Astrocyte (in vitro differentiated cells and primary cell): ENCODE results near the gene DAAM2. TPM values are rescaled to one million over a fixed set of nuclear protein-coding genes. Genes with fewer than 3 reads are reported as not detected.

Source experiments
- DNase-seq: peaks from one replicate; pipeline ENCODE4 v3.0.0-alpha.2; 2010; ENCODE audit warnings: low read depth
- FAIRE-seq: peaks from 2 replicates; lab custom pipeline; 2011; peaks lifted over from hg19 to GRCh38; lab: Jason Lieb, UNC
- H2AFZ ChIP-seq: 2 replicates; pipeline ENCODE4 v1.6.0; 2012; ENCODE audit warnings: low read depth, low read length, inconsistent platforms
- H3K27ac ChIP-seq: 2 replicates; pipeline ENCODE4 v1.5.1; 2011; ENCODE audit warnings: low read depth, low read length, inconsistent platforms
- H3K27me3 ChIP-seq: 2 replicates; pipeline ENCODE4 v1.6.0; 2011; ENCODE audit warnings: low read length, inconsistent platforms; ENCODE audit not compliant: insufficient read depth
- H3K36me3 ChIP-seq: 2 replicates; pipeline ENCODE4 v1.5.1; 2011; ENCODE audit warnings: low read length, inconsistent platforms; ENCODE audit not compliant: insufficient read depth
- H3K4me1 ChIP-seq: 2 replicates; pipeline ENCODE4 v1.5.1; 2011; ENCODE audit warnings: low read length, inconsistent platforms; ENCODE audit not compliant: insufficient read depth
- H3K4me2 ChIP-seq: 2 replicates; pipeline ENCODE4 v1.6.0; 2012; ENCODE audit warnings: low read length, inconsistent platforms
- H3K4me3 ChIP-seq: 2 replicates; pipeline ENCODE4 v1.5.1; 2011; ENCODE audit warnings: low read depth, mild to moderate bottlenecking, low read length, inconsistent platforms; ENCODE audit not compliant: insufficient read depth
- H3K79me2 ChIP-seq: 2 replicates; pipeline ENCODE4 v1.6.0; 2012; ENCODE audit warnings: mild to moderate bottlenecking, low read length, inconsistent platforms; ENCODE audit not compliant: insufficient read depth
- H3K9ac ChIP-seq: 2 replicates; pipeline ENCODE4 v1.6.0; 2012; ENCODE audit warnings: mild to moderate bottlenecking, low read length, inconsistent platforms
- H3K9me3 ChIP-seq: 2 replicates; pipeline ENCODE4 v1.5.1; 2012; ENCODE audit warnings: low read depth, mild to moderate bottlenecking, low read length, inconsistent platforms; ENCODE audit not compliant: insufficient read depth
- H4K20me1 ChIP-seq: 2 replicates; pipeline ENCODE4 v1.6.0; 2012; ENCODE audit warnings: low read length, inconsistent platforms; ENCODE audit not compliant: insufficient read depth
- H3K27ac Mint-ChIP-seq: one replicate; pipeline ENCODE4 v1.8.0; 2021; ENCODE audit warnings: mild to moderate bottlenecking, mixed read lengths; ENCODE audit not compliant: unreplicated experiment
- H3K27me3 Mint-ChIP-seq: one replicate; pipeline ENCODE4 v1.8.0; 2021; ENCODE audit warnings: low read depth, mixed read lengths; ENCODE audit not compliant: unreplicated experiment
- H3K36me3 Mint-ChIP-seq: one replicate; pipeline ENCODE4 v1.8.0; 2021; ENCODE audit warnings: low read depth, mixed read lengths; ENCODE audit not compliant: unreplicated experiment
- H3K4me1 Mint-ChIP-seq: one replicate; pipeline ENCODE4 v1.8.0; 2021; ENCODE audit warnings: low read depth, mixed read lengths; ENCODE audit not compliant: unreplicated experiment
- H3K4me3 Mint-ChIP-seq: one replicate; pipeline ENCODE4 v1.8.0; 2021; ENCODE audit warnings: mild to moderate bottlenecking, moderate library complexity, mixed read lengths; ENCODE audit not compliant: unreplicated experiment
- H3K9me3 Mint-ChIP-seq: one replicate; pipeline ENCODE4 v1.8.0; 2021; ENCODE audit warnings: mild to moderate bottlenecking, mixed read lengths; ENCODE audit not compliant: unreplicated experiment
- EZH2 ChIP-seq: IDR thresholded peaks from 2 replicates; pipeline ENCODE4 v1.6.1; 2012; ENCODE audit warnings: mild to moderate bottlenecking, low read length, inconsistent platforms; ENCODE audit not compliant: insufficient read depth
- total RNA-seq: library from RNA; stranded (reverse); gene quantifications from 2 replicates; pipeline ENCODE4 v1.2.1, GENCODE V29; 2021
- TF ChIP-seq, protein P1 (sequence below): IDR thresholded peaks from 2 replicates; pipeline ENCODE4 v1.5.1; 2011; ENCODE audit warnings: low read depth, mild to moderate bottlenecking, inconsistent platforms, low read length, moderate library complexity; ENCODE audit not compliant: insufficient read depth

Gene DAAM2
- total RNA-seq, 1 donor from 2014 or later = 38.4 TPM

DNA sequence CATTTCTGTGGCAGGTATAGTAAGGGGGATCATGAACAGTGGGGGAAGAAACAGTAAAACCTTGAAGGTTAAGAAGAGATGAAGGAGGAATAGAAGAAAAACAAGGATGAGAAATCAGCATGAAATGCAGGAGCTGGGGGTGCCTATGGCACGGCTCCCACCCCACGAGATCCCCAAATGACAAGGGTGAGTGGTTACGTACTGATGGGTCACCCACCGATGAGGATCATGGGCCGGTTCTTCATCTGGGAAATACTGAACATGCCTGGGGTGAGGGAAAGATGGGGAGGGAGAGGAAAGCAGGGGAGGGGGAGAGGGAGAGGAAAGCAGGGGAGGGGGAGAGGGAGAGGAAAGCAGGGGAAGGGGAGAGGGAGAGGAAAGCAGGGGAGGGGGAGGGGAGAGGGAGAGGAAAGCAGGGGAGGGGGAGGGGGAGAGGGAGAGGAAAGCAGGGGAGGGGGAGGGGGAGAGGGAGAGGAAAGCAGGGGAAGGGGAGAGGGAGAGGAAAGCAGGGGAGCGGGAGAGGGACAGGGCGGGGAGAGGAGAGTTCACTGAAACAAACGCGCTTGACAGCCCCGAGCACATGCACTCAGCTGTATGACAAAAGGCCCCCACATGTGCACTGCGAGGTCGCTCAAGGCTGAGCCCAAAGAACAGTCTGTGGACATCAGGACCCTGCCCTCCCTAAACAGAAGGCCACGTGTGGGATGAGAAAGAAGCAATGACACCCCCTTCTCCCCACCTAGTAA is 116.8 kb downstream of the DAAM2 start:
- Histone ChIP-seq H3K27me3 (no peaks in the 10 kb centered on the region), H3K36me3 (no peaks in the 10 kb centered on the region), H3K9me3 (no peaks in the 10 kb centered on the region), H3K9ac (no peak overlapping the region), H3K79me2 (no peaks in the 10 kb centered on the region), H3K4me1 (no peaks in the 10 kb centered on the region), H3K27ac (no peak overlapping the region), H3K4me3 (no peak overlapping the region), H3K4me2 (no peak overlapping the region), H2AFZ (no peak overlapping the region), H4K20me1 (no peaks in the 10 kb centered on the region)
- FAIRE-seq (no peak), DNase-seq (no peak)
- Mint-ChIP-seq H3K27ac (no peak overlapping the region), H3K4me3 (no peak overlapping the region), H3K4me1 (peaks cover 4% of the 10 kb centered on the region), H3K27me3 (peaks cover 2% of the 10 kb centered on the region), H3K36me3 (peaks cover 43% of the 10 kb centered on the region), H3K9me3 (no peaks in the 10 kb centered on the region)
- TF ChIP-seq, protein P1, sequence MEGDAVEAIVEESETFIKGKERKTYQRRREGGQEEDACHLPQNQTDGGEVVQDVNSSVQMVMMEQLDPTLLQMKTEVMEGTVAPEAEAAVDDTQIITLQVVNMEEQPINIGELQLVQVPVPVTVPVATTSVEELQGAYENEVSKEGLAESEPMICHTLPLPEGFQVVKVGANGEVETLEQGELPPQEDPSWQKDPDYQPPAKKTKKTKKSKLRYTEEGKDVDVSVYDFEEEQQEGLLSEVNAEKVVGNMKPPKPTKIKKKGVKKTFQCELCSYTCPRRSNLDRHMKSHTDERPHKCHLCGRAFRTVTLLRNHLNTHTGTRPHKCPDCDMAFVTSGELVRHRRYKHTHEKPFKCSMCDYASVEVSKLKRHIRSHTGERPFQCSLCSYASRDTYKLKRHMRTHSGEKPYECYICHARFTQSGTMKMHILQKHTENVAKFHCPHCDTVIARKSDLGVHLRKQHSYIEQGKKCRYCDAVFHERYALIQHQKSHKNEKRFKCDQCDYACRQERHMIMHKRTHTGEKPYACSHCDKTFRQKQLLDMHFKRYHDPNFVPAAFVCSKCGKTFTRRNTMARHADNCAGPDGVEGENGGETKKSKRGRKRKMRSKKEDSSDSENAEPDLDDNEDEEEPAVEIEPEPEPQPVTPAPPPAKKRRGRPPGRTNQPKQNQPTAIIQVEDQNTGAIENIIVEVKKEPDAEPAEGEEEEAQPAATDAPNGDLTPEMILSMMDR = no peak
- TF ChIP-seq EZH2 = no peak

DNA sequence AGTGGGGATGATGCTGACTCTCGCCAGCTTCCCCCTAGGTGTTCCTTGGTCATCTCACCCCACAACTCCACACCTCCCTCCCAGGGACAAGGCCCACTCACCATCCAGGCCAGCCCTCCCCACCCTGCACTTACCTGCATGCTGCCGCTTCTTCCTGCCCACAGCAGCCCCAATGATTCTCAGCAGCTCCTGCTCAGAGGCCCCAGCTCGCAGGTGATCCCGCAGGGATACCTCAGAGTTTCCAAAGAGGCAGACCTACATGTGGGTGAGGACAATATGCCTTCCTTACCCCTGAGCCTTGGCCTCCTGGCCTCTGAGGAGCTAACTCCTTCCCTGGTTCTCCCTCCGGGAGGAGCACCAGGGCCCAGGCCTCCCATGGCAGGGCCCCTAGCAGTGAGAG is 117.5 kb downstream of the DAAM2 start:
- Histone ChIP-seq H2AFZ (no peak overlapping the region), H3K4me3 (no peak overlapping the region), H4K20me1 (no peaks in the 10 kb centered on the region), H3K79me2 (no peaks in the 10 kb centered on the region), H3K9ac (no peak overlapping the region), H3K9me3 (no peaks in the 10 kb centered on the region), H3K27ac (no peak overlapping the region), H3K27me3 (no peaks in the 10 kb centered on the region), H3K4me1 (no peaks in the 10 kb centered on the region), H3K36me3 (no peaks in the 10 kb centered on the region), H3K4me2 (no peak overlapping the region)
- Mint-ChIP-seq H3K27ac (no peak overlapping the region), H3K4me3 (no peak overlapping the region), H3K36me3 (peaks cover 44% of the 10 kb centered on the region), H3K9me3 (no peaks in the 10 kb centered on the region), H3K27me3 (peaks cover 2% of the 10 kb centered on the region), H3K4me1 (peaks cover 4% of the 10 kb centered on the region)
- TF ChIP-seq, protein P1 = no peak
- TF ChIP-seq EZH2 = no peak
- no peak for DNase-seq
- FAIRE-seq = no peak

DNA sequence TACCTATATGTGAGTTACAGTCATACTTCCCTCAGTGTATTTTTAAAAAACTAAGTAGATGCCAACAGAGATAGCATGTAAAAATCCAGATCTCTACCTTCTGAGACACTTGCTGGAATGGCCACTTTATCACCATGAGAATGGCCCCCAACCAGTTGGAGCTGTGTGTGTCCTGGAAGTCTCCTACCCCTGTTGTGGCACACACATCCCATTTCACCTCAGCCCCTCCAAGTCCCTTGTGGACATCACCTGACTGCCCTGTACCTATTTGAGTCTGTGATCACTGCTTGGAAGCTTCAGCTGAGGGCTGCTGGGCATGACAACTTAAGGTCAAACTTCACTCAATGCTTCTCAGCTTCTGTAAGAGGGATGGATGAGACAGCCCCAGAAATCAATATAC is 118.0 kb downstream of the DAAM2 start:
- Histone ChIP-seq H3K36me3 (no peaks in the 10 kb centered on the region), H2AFZ (no peak overlapping the region), H3K79me2 (no peaks in the 10 kb centered on the region), H3K27ac (no peak overlapping the region), H3K9me3 (no peaks in the 10 kb centered on the region), H3K9ac (no peak overlapping the region), H3K4me1 (no peaks in the 10 kb centered on the region), H4K20me1 (no peaks in the 10 kb centered on the region), H3K4me2 (no peak overlapping the region), H3K27me3 (no peaks in the 10 kb centered on the region), H3K4me3 (no peak overlapping the region)
- Mint-ChIP-seq H3K27ac (no peak overlapping the region), H3K9me3 (no peaks in the 10 kb centered on the region), H3K4me3 (no peak overlapping the region), H3K4me1 (peaks cover 4% of the 10 kb centered on the region), H3K27me3 (peaks cover 2% of the 10 kb centered on the region), H3K36me3 (peaks cover 44% of the 10 kb centered on the region)
- no peak for FAIRE-seq
- no peak for DNase-seq
- TF ChIP-seq, protein P1 = no peak
- no peak for TF ChIP-seq EZH2
